Kidney (tissue), 14 donors: ENCODE data around the gene AGPAT3. TPM values are rescaled to one million over a fixed set of nuclear protein-coding genes. Genes with fewer than 3 reads are reported as not detected.

Source experiments
- DNase-seq, 5 donors: peaks; one replicate each; pipeline ENCODE4 v3.0.0-alpha.2; 2013 to 2020
- FAIRE-seq: peaks from 2 replicates; lab custom pipeline; 2012; peaks lifted over from hg19 to GRCh38; lab: Jason Lieb, UNC
- H3K27ac ChIP-seq, 2 donors: one replicate each; pipeline ENCODE4 v1.7.0; 2013; ENCODE audit warnings: low read depth in 2 of 2, low read length in 2 of 2, inconsistent platforms in 1 of 2
- H3K27me3 ChIP-seq: one replicate; pipeline ENCODE4 v1.7.1; 2013; ENCODE audit warnings: low read length, inconsistent platforms; ENCODE audit not compliant: control insufficient read depth, insufficient read depth
- H3K36me3 ChIP-seq, 3 donors: one replicate each; pipeline versions ENCODE4 v1.7.0 to v1.7.1; 2013; ENCODE audit warnings: low read length in 3 of 3, control low read depth in 1 of 3, inconsistent platforms in 1 of 3; ENCODE audit not compliant: insufficient read depth in 3 of 3, control insufficient read depth in 2 of 3
- H3K4me1 ChIP-seq, 3 donors: one replicate each; pipeline versions ENCODE4 v1.7.0 to v1.7.1; 2013; ENCODE audit warnings: low read length in 3 of 3, inconsistent platforms in 1 of 3, low read depth in 1 of 3; ENCODE audit not compliant: control insufficient read depth in 2 of 3, insufficient read depth in 2 of 3
- H3K4me3 ChIP-seq, 3 donors: one replicate each; pipeline versions ENCODE4 v1.7.0 to v1.8.1; 2013; ENCODE audit warnings: low read length in 3 of 3, control low read depth in 1 of 3, inconsistent platforms in 1 of 3
- H3K9ac ChIP-seq, 3 donors: one replicate each; pipeline versions ENCODE4 v1.7.0 to v1.7.1; 2013; ENCODE audit warnings: low read length in 3 of 3, control low read depth in 1 of 3, inconsistent platforms in 1 of 3
- H3K9me3 ChIP-seq, 3 donors: one replicate each; pipeline versions ENCODE4 v1.7.0 to v1.7.1; 2013; ENCODE audit warnings: low read length in 3 of 3, control low read depth in 1 of 3, inconsistent platforms in 1 of 3; ENCODE audit not compliant: control insufficient read depth in 2 of 3, insufficient read depth in 1 of 3
- CTCF ChIP-seq: IDR thresholded peaks from 3 replicates; pipeline ENCODE4 v1.5.1; 2012; ENCODE audit warnings: mild to moderate bottlenecking, moderate library complexity, borderline replicate concordance; ENCODE audit not compliant: insufficient read depth; ENCODE audit errors: extremely low read depth
- intact Hi-C: fragments of 100-400 bp; cut with DNase I; formaldehyde crosslinking; loops from one replicate; pipeline ENCODE4 v1.11.1; 2022
- polyA plus RNA-seq: library from polyadenylated mRNA; stranded (reverse); fragments of 350-450 nt; fragmentation: Illumina TruSeq; extraction: RNeasy Lipid Tissue Mini Kit (QIAGEN cat#74804); gene quantifications from one replicate; pipeline ENCODE4 v1.2.3, GENCODE V29; 2014; ENCODE audit warnings: low read depth, low replicate concordance; ENCODE audit not compliant: insufficient read depth
- total RNA-seq: library from RNA; stranded (reverse); fragmentation: NEBNext Ultra II Directional; extraction: Animal tissue kit (Norgen Biotek cat#: 25700); gene quantifications from one replicate; pipeline ENCODE4 v1.2.1, GENCODE V29; 2021
- donor health status: control.
- donor health status: control.
- donor health status: control.
- donor health status: control.
- donor health status: control.
- donor health status: DM: yes; HTN: yes; CAD: no.
- donor health status: Normal renal cell carcinoma (clear cell type).

The AGPAT3 gene
- total and polyA plus RNA-seq, 2 donors from 2014 or later = 40.3 to 86.2 TPM

GRCh38 chr21:43951911-43952703 lies 87.1 kb downstream of the AGPAT3 start:
- no peak for TF ChIP-seq CTCF
- Histone ChIP-seq H3K4me1 (peaks cover 0 to 4% (median 0%) of the 10 kb centered on the region in 3 donors), H3K9me3 (peaks cover 0 to 6% (median 0%) of the 10 kb centered on the region in 3 donors), H3K36me3 (peaks cover 0 to 8% (median 3%) of the 10 kb centered on the region in 3 donors), H3K27me3 (no peaks in the 10 kb centered on the region), H3K9ac (no peak overlapping the region), H3K27ac (no peak overlapping the region), H3K4me3 (no peak overlapping the region)
- FAIRE-seq = no peak
- intact Hi-C loops = no loop called here
- DNase-seq = no peak

DNA sequence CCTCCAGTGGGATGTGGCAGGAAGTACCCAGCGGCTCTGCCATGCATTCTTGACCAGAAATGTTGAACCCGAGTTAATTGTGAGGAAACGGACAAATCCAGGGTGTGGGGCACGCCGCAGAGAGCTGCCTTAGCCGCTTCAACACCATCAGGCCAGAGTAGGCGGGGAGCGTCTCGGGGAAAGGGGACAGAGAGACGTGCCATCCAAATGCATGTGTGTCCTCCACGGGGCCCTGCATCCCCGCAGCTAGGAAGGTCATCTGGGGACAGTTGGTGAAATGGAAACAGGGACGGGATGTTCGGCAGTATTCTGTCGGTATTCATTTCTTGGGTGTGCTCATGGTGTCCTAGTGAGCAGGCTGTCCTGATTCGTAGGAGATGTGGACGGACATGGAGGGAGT lies 88.0 kb downstream of the AGPAT3 start:
- intact Hi-C loops = no loop called here
- peaks cover 0 to 4% (median 2%) of the 10 kb centered on the region in 3 donors for H3K4me1 ChIP-seq
- peaks cover 0 to 5% (median 2%) of the 10 kb centered on the region in 3 donors for H3K36me3 ChIP-seq
- H3K9ac ChIP-seq = no peak overlapping the region
- no peaks in the 10 kb centered on the region for H3K27me3 ChIP-seq
- FAIRE-seq (no peak), DNase-seq (peak in 2 of 5 donors; percentile 43 to 56)
- H3K27ac ChIP-seq = no peak overlapping the region
- peaks cover 0 to 6% (median 0%) of the 10 kb centered on the region in 3 donors for H3K9me3 ChIP-seq
- H3K4me3 ChIP-seq = no peak overlapping the region
- no peak for TF ChIP-seq CTCF

GRCh38 chr21:43954042-43954441 lies 89.0 kb downstream of the AGPAT3 start:
- Histone ChIP-seq H3K9ac (no peak overlapping the region), H3K27me3 (no peaks in the 10 kb centered on the region), H3K4me1 (peaks cover 0 to 6% (median 4%) of the 10 kb centered on the region in 3 donors), H3K9me3 (peaks cover 0 to 5% (median 0%) of the 10 kb centered on the region in 3 donors), H3K4me3 (no peak overlapping the region), H3K27ac (no peak overlapping the region), H3K36me3 (no peaks in the 10 kb centered on the region)
- no peak for TF ChIP-seq CTCF
- DNase-seq (no peak), FAIRE-seq (no peak)
- intact Hi-C loops = no loop called here
